HG03025 (cell line): Measurements from ENCODE around the gene TSKU.
"Not testable (repeated sequence)": the region's sequence is repeated elsewhere in the genome, so short reads cannot be mapped to it uniquely, and the experiment has no call there.

Experiments
- ATAC-seq: cut with Tn5 transposase; IDR thresholded peaks from one replicate; pipeline ENCODE4 v1.9.1; 2021; ENCODE audit warnings: mild to moderate bottlenecking, moderate library complexity; ENCODE audit not compliant: unreplicated experiment, low FRiP score

The TSKU gene

GRCh38 chr11:76799066-76799804 is 16.1 kb downstream of the TSKU start:
- no peak for ATAC-seq

GRCh38 chr11:76800466-76801200 is 17.5 kb downstream of the TSKU start:
- ATAC-seq, result no peak

GRCh38 chr11:76801225-76801624 is 18.1 kb downstream of the TSKU start:
- no peak for ATAC-seq

- ATAC-seq, result no peak
These were observed 18.6 kb downstream of the TSKU start for GRCh38 chr11:76801736-76802135.

GRCh38 chr11:76802151-76802550 is 19.0 kb downstream of the TSKU start:
- no peak for ATAC-seq

GRCh38 chr11:76802621-76803020 is 19.5 kb downstream of the TSKU start:
- no peak for ATAC-seq

- no peak for ATAC-seq
These were observed 19.9 kb downstream of the TSKU start for GRCh38 chr11:76803023-76803422.

- no peak for ATAC-seq
These were observed 20.9 kb downstream of the TSKU start for GRCh38 chr11:76803811-76804600.

- no peak for ATAC-seq
These were observed 22.2 kb downstream of the TSKU start for GRCh38 chr11:76805206-76805913.

- ATAC-seq, result no peak
These were observed 23.0 kb downstream of the TSKU start for GRCh38 chr11:76806131-76806530.

- no peak for ATAC-seq
These were observed 23.6 kb downstream of the TSKU start for GRCh38 chr11:76806608-76807205.

GRCh38 chr11:76807206-76807875 is 24.2 kb downstream of the TSKU start:
- no peak for ATAC-seq

- ATAC-seq, result no peak
These were observed 25.0 kb downstream of the TSKU start for GRCh38 chr11:76808171-76808570.

- ATAC-seq, result no peak
These were observed 25.8 kb downstream of the TSKU start for GRCh38 chr11:76808996-76809395.

GRCh38 chr11:76810151-76810853 is 27.1 kb downstream of the TSKU start:
- no peak for ATAC-seq

- ATAC-seq, result no peak
These were observed 28.1 kb downstream of the TSKU start for GRCh38 chr11:76811259-76811658.

GRCh38 chr11:76814414-76814813 is 31.3 kb downstream of the TSKU start:
- ATAC-seq, result no peak

- not testable (repeated sequence) for ATAC-seq
These were observed 32.5 kb downstream of the TSKU start for GRCh38 chr11:76815678-76816077.

- ATAC-seq, result no peak
These were observed 37.0 kb downstream of the TSKU start for GRCh38 chr11:76820184-76820566.
